HepG2 (cell line): ENCODE data around the gene INSRR. TPM values are rescaled to one million over a fixed set of nuclear protein-coding genes. Genes with fewer than 3 reads are reported as not detected.

ENCODE experiments used
- ATAC-seq: fragments of 200-7000 bp; cut with Tn5 transposase; 3 replicates; pipeline ENCODE4 v1.9.1; 2020; ENCODE audit warnings: mild to moderate bottlenecking, moderate library complexity
- BruUV-seq: library from RNA; stranded (reverse); fragments of 400-500 nt; replicated peaks from 2 replicates; lab custom pipeline; 2021; lab: Mats Ljungman, UMichigan
- CTCF ChIA-PET: fragments of 300-600 bp; formaldehyde crosslinking; extraction: SDS; loops from one replicate; lab custom pipeline; 2021; ENCODE audit warnings: low total read pairs, inconsistent platforms, low intra/inter-chr PET ratio; lab: Yijun Ruan, JAX
- POLR2A ChIA-PET: fragments of 350-600 bp; sonication (Branson Sonifier 250); formaldehyde crosslinking; loops from one replicate; lab custom pipeline; 2020; ENCODE audit warnings: antibody characterized with exemption, inconsistent platforms; lab: Yijun Ruan, JAX
- DNase-seq: peaks from one replicate; pipeline ENCODE4 v3.0.0-alpha.2; 2015; ENCODE audit warnings: low spot score
- FAIRE-seq: peaks from 3 replicates; lab custom pipeline; 2011; peaks lifted over from hg19 to GRCh38; lab: Jason Lieb, UNC
- H2AFZ ChIP-seq: one replicate; pipeline ENCODE4 v1.6.1; 2011; ENCODE audit warnings: low read length, inconsistent platforms
- H3K27ac ChIP-seq: fragments of 300-600 bp; 3 replicates; pipeline ENCODE4 v1.8.0; 2011; ENCODE audit warnings: mixed run types, mild to moderate bottlenecking, mixed read lengths, low read length, inconsistent platforms; ENCODE audit not compliant: insufficient read depth; ENCODE audit errors: extremely low read length
- H3K27me3 ChIP-seq, 2 experiments: fragments of 200-600 bp in 1 of 2; 2 replicates in 1 of 2; 3 replicates in 1 of 2; pipeline versions ENCODE4 v1.6.0 to v1.8.0; 2011; ENCODE audit warnings: low read length in 2 of 2, mild to moderate bottlenecking in 2 of 2, moderate library complexity in 2 of 2, inconsistent platforms in 1 of 2; ENCODE audit not compliant: insufficient read depth in 2 of 2, control insufficient read depth in 1 of 2
- H3K36me3 ChIP-seq, 2 experiments: fragments of 200-600 bp in 1 of 2; replicated peaks in 1 of 2; 2 replicates in 1 of 2; 3 replicates in 1 of 2; pipeline versions ENCODE4 v1.5.1 to v1.8.0; 2011; ENCODE audit warnings: low read length in 2 of 2, inconsistent platforms in 1 of 2; ENCODE audit not compliant: insufficient read depth in 2 of 2, control insufficient read depth in 1 of 2
- H3K4me1 ChIP-seq: 2 replicates; pipeline ENCODE4 v1.5.1; 2012; ENCODE audit warnings: low read length, inconsistent platforms; ENCODE audit not compliant: insufficient read depth
- H3K4me2 ChIP-seq: 2 replicates; pipeline ENCODE4 v1.6.0; 2011; ENCODE audit warnings: low read depth, low read length, inconsistent platforms
- H3K4me3 ChIP-seq, 3 experiments: fragments of 200-600 bp in 1 of 3; sonication (generic), shearing (Covaris generic) in 1 of 3; replicated peaks in 1 of 3; 2 replicates each; pipeline ENCODE4 v1.5.1; 2011 to 2016; ENCODE audit warnings: low read length in 3 of 3, inconsistent platforms in 2 of 3, low read depth in 2 of 3, mild to moderate bottlenecking in 2 of 3, control low read depth in 1 of 3, mixed read lengths in 1 of 3; ENCODE audit not compliant: insufficient read depth in 1 of 3
- H3K79me2 ChIP-seq: one replicate; pipeline ENCODE4 v1.6.1; 2011; ENCODE audit warnings: low read length, inconsistent platforms; ENCODE audit not compliant: insufficient read depth
- H3K9ac ChIP-seq: 2 replicates; pipeline ENCODE4 v1.6.0; 2011; ENCODE audit warnings: mild to moderate bottlenecking, low read depth, low read length, inconsistent platforms; ENCODE audit not compliant: insufficient read depth
- H3K9me3 ChIP-seq: 2 replicates; pipeline ENCODE4 v1.5.1; 2012; ENCODE audit warnings: mild to moderate bottlenecking, low read length
- H4K20me1 ChIP-seq: 2 replicates; pipeline ENCODE4 v1.6.0; 2011; ENCODE audit warnings: inconsistent platforms, mild to moderate bottlenecking, low read length, moderate library complexity; ENCODE audit not compliant: insufficient read depth
- ARNT ChIP-seq: fragments of 450-650 bp; IDR thresholded peaks from 2 replicates; pipeline ENCODE4 v1.6.1; 2017
- NAIF1 ChIP-seq: sonication (generic); formaldehyde crosslinking; IDR thresholded peaks from 2 replicates; pipeline ENCODE4 v1.5.0; 2020; ENCODE audit warnings: mild to moderate bottlenecking, missing genetic modification reagents, borderline replicate concordance
- PHF5A ChIP-seq: IDR thresholded peaks from one replicate; pipeline ENCODE4 v1.6.1; 2018; ENCODE audit warnings: low read depth, missing genetic modification reagents; ENCODE audit not compliant: unreplicated experiment
- ZNF12 ChIP-seq: sonication (generic); formaldehyde crosslinking; IDR thresholded peaks from 2 replicates; pipeline ENCODE4 v1.5.0; 2020; ENCODE audit warnings: missing genetic modification reagents
- ZNF335 ChIP-seq: sonication (generic); formaldehyde crosslinking; IDR thresholded peaks from 2 replicates; pipeline ENCODE4 v1.4.0; 2020; ENCODE audit warnings: missing genetic modification reagents
- ZNF354B ChIP-seq: sonication (generic); formaldehyde crosslinking; IDR thresholded peaks from 2 replicates; pipeline ENCODE4 v1.8.0; 2022; ENCODE audit warnings: mild to moderate bottlenecking, missing genetic modification reagents
- ZNF672 ChIP-seq: sonication (generic); formaldehyde crosslinking; IDR thresholded peaks from 2 replicates; pipeline ENCODE4 v1.8.1; 2022; ENCODE audit warnings: missing genetic modification reagents
- ZNF792 ChIP-seq: IDR thresholded peaks from 2 replicates; pipeline ENCODE4 v1.6.1; 2016
- ZNF878 ChIP-seq: sonication (generic); formaldehyde crosslinking; IDR thresholded peaks from 2 replicates; pipeline ENCODE4 v1.8.1; 2023; ENCODE audit warnings: mild to moderate bottlenecking, missing genetic modification reagents, moderate library complexity
- WGBS: methylation state at CpG from one replicate; pipeline ENCODE4 v1.1.6; 2017; ENCODE audit warnings: low lambda C conversion rate; 5-methylcytosine and 5-hydroxymethylcytosine counted together
- in situ Hi-C: cut with HindIII; loops from 2 replicates; pipeline ENCODE4 v1.10.0; 2017; ENCODE audit warnings: low pct_unique_long_range_greater_than_20kb; ENCODE audit not compliant: extremely low pct_ligation_motif_present
- intact Hi-C: fragments of 100-400 bp; cut with micrococcal nuclease; formaldehyde crosslinking; loops from one replicate; pipeline ENCODE4 v1.10.0; 2022; ENCODE audit not compliant: unreplicated experiment
- polyA plus RNA-seq, 8 experiments: library from polyadenylated mRNA; depleted of rRNA in 3 of 8; stranded (reverse) in 7 of 8; unstranded in 1 of 8; fragments of >200 nt; fragmentation: Illumina TruSeq in 4 of 8; extraction: Trizol in 4 of 8; gene quantifications; 2 replicates each; pipeline versions ENCODE4 v1.2.1 to v1.2.3, GENCODE V29; 2011 to 2016; ENCODE audit warnings: low read depth in 4 of 8, missing spikeins in 1 of 8, mixed read lengths in 1 of 8; ENCODE audit not compliant: insufficient read depth in 1 of 8
- total RNA-seq, 5 experiments: library from RNA; depleted of rRNA; stranded (reverse); fragments of >200 nt; fragmentation: Illumina TruSeq; extraction: Trizol; gene quantifications; 2 replicates each; pipeline ENCODE4 v1.2.3, GENCODE V29; 2016; ENCODE audit warnings: low read depth in 1 of 5
- TF ChIP-seq, protein P1 (sequence below): sonication (generic); formaldehyde crosslinking; IDR thresholded peaks from 2 replicates; pipeline ENCODE4 v1.8.1; 2023; ENCODE audit warnings: mild to moderate bottlenecking, missing genetic modification reagents
- TF ChIP-seq, protein P2 (sequence below): sonication (generic); formaldehyde crosslinking; IDR thresholded peaks from 2 replicates; pipeline ENCODE4 v1.9.0; 2021; ENCODE audit warnings: missing genetic modification reagents, borderline replicate concordance
- TF ChIP-seq, protein P3 (sequence below): sonication (generic); formaldehyde crosslinking; IDR thresholded peaks from 2 replicates; pipeline ENCODE4 v1.4.0; 2020; ENCODE audit warnings: missing genetic modification reagents

Gene INSRR
- total and polyA plus RNA-seq, 2 of the 13 experiments (the other 11 are each of a cell fraction or from before 2014, with no cell fraction given), result not detected

DNA sequence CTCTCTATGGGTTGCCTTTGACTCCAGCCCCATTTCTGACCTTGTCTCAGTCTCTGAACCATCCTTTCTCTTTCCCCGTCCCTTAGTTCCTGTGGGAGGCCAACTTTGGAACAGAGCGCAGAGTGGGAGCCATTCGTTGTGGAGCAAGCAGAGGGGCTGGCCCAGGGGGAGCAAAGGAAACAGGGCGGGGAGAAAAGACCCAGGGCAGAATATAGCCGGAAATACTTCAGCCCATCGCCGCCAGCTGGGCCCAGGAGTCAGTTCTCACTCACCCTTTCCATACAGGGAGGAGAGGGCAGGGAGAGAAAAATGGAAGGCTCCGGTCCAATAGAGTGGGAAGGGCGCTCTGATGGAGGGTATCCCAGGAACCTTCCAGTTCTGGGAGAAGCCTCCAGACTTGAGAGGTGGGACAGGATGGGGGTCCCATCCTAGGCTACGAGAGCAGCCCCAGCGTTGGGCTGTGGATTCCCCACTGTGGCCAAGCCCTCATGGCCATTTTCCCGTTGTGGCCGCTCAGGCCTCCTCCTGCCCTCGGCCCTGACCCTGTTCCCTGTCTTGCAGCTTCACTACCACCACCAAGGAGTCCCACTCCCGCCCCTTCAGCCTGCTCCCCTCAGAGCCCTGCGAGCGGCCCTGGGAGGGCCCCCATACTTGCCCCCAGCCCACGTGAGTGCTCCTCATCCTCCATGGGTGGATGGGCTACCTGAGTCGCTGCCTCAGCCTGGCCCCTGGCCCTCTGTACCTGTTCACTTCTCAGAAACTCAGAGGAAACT, 45.5 kb upstream of the INSRR start:
- in situ Hi-C loops (no loop called here), intact Hi-C loops (no loop called here)
- Histone ChIP-seq H3K36me3 (no peaks in the 10 kb centered on the region), H3K4me2 (no peak overlapping the region), H3K27ac (no peak overlapping the region), H2AFZ (no peak overlapping the region), H3K9me3 (no peaks in the 10 kb centered on the region), H3K79me2 (no peaks in the 10 kb centered on the region), H3K4me1 (peaks cover 15% of the 10 kb centered on the region), H3K27me3 (peaks cover 10 to 93% of the 10 kb centered on the region in 2 experiments), H3K4me3 (no peak overlapping the region), H4K20me1 (no peaks in the 10 kb centered on the region), H3K9ac (no peak overlapping the region)
- BruUV-seq, result no TSS peak
- POLR2A ChIA-PET, result no interaction called here
- 22% methylated on average over 17 of the region's 19 CpGs for WGBS
- ATAC-seq (no peak), FAIRE-seq (no peak), DNase-seq (no peak)
- CTCF ChIA-PET, result no interaction called here
- TF ChIP-seq ZNF354B (CRISPR knock-in tag) (no peak), ZNF672 (CRISPR knock-in tag) (no peak)

DNA sequence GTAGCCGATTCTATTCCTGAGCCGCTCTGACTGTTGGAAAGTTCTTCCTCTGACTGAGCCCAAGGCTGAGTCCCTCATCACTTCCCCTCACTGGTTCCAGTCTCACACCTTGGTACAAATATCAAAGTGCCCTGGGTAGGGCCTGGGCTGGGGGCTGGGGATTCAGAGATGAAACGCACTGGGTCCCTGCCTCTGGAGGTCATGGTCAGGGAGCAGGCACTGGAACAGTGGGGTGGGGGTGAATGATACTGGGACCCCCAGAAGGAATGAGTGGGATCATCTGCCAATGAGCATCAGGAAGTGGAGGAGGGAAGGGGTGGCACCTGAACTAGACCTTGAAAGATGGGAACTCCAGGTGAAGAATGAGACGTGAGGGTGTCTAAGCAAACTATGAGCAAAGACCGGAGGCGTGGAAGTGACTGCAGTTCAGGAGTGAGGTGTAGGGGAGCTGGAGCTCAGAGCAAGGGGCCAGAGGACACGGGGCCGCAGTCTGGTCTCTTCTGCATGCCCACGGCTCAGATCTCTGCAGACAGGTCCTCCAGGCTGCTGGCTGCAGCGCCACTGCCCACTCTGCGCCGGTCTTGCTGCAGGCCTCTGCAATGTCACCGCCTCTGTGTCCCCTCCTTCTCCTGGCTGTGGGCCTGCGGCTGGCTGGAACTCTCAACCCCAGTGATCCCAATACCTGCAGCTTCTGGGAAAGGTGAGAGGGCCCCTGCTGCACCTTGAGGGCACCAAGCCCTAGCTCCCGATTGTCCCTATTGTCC, 44.6 kb upstream of the INSRR start:
- CTCF ChIA-PET, result no interaction called here
- TF ChIP-seq ZNF792 (CRISPR knock-in tag), result no peak
- TF ChIP-seq, protein P1, sequence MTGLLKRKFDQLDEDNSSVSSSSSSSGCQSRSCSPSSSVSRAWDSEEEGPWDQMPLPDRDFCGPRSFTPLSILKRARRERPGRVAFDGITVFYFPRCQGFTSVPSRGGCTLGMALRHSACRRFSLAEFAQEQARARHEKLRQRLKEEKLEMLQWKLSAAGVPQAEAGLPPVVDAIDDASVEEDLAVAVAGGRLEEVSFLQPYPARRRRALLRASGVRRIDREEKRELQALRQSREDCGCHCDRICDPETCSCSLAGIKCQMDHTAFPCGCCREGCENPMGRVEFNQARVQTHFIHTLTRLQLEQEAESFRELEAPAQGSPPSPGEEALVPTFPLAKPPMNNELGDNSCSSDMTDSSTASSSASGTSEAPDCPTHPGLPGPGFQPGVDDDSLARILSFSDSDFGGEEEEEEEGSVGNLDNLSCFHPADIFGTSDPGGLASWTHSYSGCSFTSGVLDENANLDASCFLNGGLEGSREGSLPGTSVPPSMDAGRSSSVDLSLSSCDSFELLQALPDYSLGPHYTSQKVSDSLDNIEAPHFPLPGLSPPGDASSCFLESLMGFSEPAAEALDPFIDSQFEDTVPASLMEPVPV (CRISPR knock-in tag), result no peak
- no peak for TF ChIP-seq ARNT
- TF ChIP-seq ZNF878 (CRISPR knock-in tag), result no peak
- TF ChIP-seq NAIF1 (CRISPR knock-in tag), result no peak
- TF ChIP-seq ZNF335 (CRISPR knock-in tag), result no peak
- no peak for TF ChIP-seq ZNF12 (CRISPR knock-in tag)
- TF ChIP-seq, protein P2, sequence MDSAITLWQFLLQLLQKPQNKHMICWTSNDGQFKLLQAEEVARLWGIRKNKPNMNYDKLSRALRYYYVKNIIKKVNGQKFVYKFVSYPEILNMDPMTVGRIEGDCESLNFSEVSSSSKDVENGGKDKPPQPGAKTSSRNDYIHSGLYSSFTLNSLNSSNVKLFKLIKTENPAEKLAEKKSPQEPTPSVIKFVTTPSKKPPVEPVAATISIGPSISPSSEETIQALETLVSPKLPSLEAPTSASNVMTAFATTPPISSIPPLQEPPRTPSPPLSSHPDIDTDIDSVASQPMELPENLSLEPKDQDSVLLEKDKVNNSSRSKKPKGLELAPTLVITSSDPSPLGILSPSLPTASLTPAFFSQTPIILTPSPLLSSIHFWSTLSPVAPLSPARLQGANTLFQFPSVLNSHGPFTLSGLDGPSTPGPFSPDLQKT (CRISPR knock-in tag), result no peak
- TF ChIP-seq, protein P3, sequence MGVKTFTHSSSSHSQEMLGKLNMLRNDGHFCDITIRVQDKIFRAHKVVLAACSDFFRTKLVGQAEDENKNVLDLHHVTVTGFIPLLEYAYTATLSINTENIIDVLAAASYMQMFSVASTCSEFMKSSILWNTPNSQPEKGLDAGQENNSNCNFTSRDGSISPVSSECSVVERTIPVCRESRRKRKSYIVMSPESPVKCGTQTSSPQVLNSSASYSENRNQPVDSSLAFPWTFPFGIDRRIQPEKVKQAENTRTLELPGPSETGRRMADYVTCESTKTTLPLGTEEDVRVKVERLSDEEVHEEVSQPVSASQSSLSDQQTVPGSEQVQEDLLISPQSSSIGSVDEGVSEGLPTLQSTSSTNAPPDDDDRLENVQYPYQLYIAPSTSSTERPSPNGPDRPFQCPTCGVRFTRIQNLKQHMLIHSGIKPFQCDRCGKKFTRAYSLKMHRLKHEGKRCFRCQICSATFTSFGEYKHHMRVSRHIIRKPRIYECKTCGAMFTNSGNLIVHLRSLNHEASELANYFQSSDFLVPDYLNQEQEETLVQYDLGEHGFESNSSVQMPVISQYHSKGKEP, result no peak
- no peak for TF ChIP-seq PHF5A
- POLR2A ChIA-PET, result no interaction called here
- Histone ChIP-seq H3K4me2 (no peak overlapping the region), H3K27ac (no peak overlapping the region), H3K9me3 (no peaks in the 10 kb centered on the region), H3K79me2 (no peaks in the 10 kb centered on the region), H3K27me3 (peaks cover 10 to 94% of the 10 kb centered on the region in 2 experiments), H4K20me1 (no peaks in the 10 kb centered on the region), H3K9ac (no peak overlapping the region), H2AFZ (no peak overlapping the region), H3K4me1 (peaks cover 20% of the 10 kb centered on the region), H3K4me3 (no peak overlapping the region), H3K36me3 (no peaks in the 10 kb centered on the region)
- DNase-seq (no peak), ATAC-seq (no peak), FAIRE-seq (no peak)
- BruUV-seq, result no TSS peak
- in situ Hi-C loops (no loop called here), intact Hi-C loops (no loop called here)
- 26% methylated on average over 5 of the region's 15 CpGs for WGBS
